Bronchial epithelial cell (primary cell): ENCODE measurements around the gene ABCC3. TPM values are rescaled to one million over a fixed set of nuclear protein-coding genes. Genes with fewer than 3 reads are reported as not detected.

Experiments
- DNase-seq: peaks from one replicate; pipeline ENCODE4 v3.0.0-alpha.2; 2010; ENCODE audit warnings: low read depth
- FAIRE-seq: peaks from 2 replicates; lab custom pipeline; 2011; peaks lifted over from hg19 to GRCh38; lab: Jason Lieb, UNC
- H3K27me3 ChIP-seq: 2 replicates; pipeline ENCODE4 v1.5.1; 2011; ENCODE audit warnings: low read length; ENCODE audit not compliant: control insufficient read depth, insufficient read depth
- H3K36me3 ChIP-seq: 2 replicates; pipeline ENCODE4 v1.5.1; 2011; ENCODE audit warnings: low read length; ENCODE audit not compliant: control insufficient read depth, insufficient read depth
- H3K4me3 ChIP-seq: 2 replicates; pipeline ENCODE4 v1.5.1; 2011; ENCODE audit warnings: mild to moderate bottlenecking, low read depth, low read length, control low read depth
- CTCF ChIP-seq: IDR thresholded peaks from 2 replicates; pipeline ENCODE4 v1.5.1; 2011; ENCODE audit warnings: mild to moderate bottlenecking, moderate library complexity, low read length, control low read depth, inconsistent platforms; ENCODE audit not compliant: insufficient read depth, severe bottlenecking
- total RNA-seq: library from RNA; depleted of rRNA; stranded (reverse); fragments of >200 nt; gene quantifications from 2 replicates; pipeline ENCODE4 v1.2.1, GENCODE V29; 2014

The ABCC3 gene
- total RNA-seq, 1 donor from 2014 or later: 33.2 TPM

- FAIRE-seq: no peak
- DNase-seq: no peak
- no peak for TF ChIP-seq CTCF
- Histone ChIP-seq H3K4me3 (no peak overlapping the region), H3K27me3 (no peaks in the 10 kb centered on the region), H3K36me3 (no peaks in the 10 kb centered on the region)
Measured at GRCh38 chr17:50684612-50685333, 50.1 kb downstream of the ABCC3 start.

- DNase-seq: no peak
- Histone ChIP-seq H3K27me3 (no peaks in the 10 kb centered on the region), H3K4me3 (no peak overlapping the region), H3K36me3 (no peaks in the 10 kb centered on the region)
- FAIRE-seq: no peak
- TF ChIP-seq CTCF: no peak
Measured at GRCh38 chr17:50685334-50685665, 50.6 kb downstream of the ABCC3 start.

- FAIRE-seq (no peak), DNase-seq (no peak)
- Histone ChIP-seq H3K36me3 (no peaks in the 10 kb centered on the region), H3K27me3 (no peaks in the 10 kb centered on the region), H3K4me3 (no peak overlapping the region)
- TF ChIP-seq CTCF: no peak
Measured at GRCh38 chr17:50685691-50686493, 51.2 kb downstream of the ABCC3 start.

GRCh38 chr17:50686494-50687199 is 52.0 kb downstream of the ABCC3 start:
- no peak overlapping the region for H3K4me3 ChIP-seq
- DNase-seq (peak; percentile 33), FAIRE-seq (no peak)
- no peaks in the 10 kb centered on the region for H3K36me3 ChIP-seq
- H3K27me3 ChIP-seq: no peaks in the 10 kb centered on the region
- TF ChIP-seq CTCF: no peak

GRCh38 chr17:50687200-50688066 is 52.8 kb downstream of the ABCC3 start:
- H3K27me3 ChIP-seq: no peaks in the 10 kb centered on the region
- no peak for FAIRE-seq
- TF ChIP-seq CTCF: no peak
- H3K36me3 ChIP-seq: no peaks in the 10 kb centered on the region
- no peak overlapping the region for H3K4me3 ChIP-seq
- DNase-seq: no peak
